MM.1S (cell line): Measurements from ENCODE around the gene CR1L.

Experiments
- CTCF ChIP-seq: fragments of 300-600 bp; sonication (generic); IDR thresholded peaks from 2 replicates; pipeline ENCODE4 v1.5.1; 2016; ENCODE audit warnings: antibody characterized with exemption, low read length, mixed read lengths
- EZH2 ChIP-seq: fragments of 300-600 bp; sonication (generic); optimal IDR thresholded peaks from 2 replicates; pipeline ENCODE3; 2017; ENCODE audit warnings: low read depth, mild to moderate bottlenecking, antibody characterized with exemption, low read length, mixed read lengths
- EZH2phosphoT487 ChIP-seq: fragments of 300-600 bp; sonication (generic); IDR thresholded peaks from 2 replicates; pipeline ENCODE4 v1.6.1; 2018; ENCODE audit warnings: antibody characterized with exemption, low read length

GRCh38 chr1:207752456-207752998, 107.6 kb downstream of the CR1L start:
- no peak for TF ChIP-seq CTCF
- no peak for TF ChIP-seq EZH2
- TF ChIP-seq EZH2phosphoT487 = no peak
